Endometrium (tissue), 2 donors: ENCODE data around the gene SMIM43.
"Not testable (repeated sequence)": the region's sequence is repeated elsewhere in the genome, so short reads cannot be mapped to it uniquely, and the experiment has no call there.

Source experiments
- FAIRE-seq: peaks from 2 replicates; lab custom pipeline; 2012; peaks lifted over from hg19 to GRCh38; lab: Jason Lieb, UNC
- donor health status: control.
- donor health status: control.

Gene SMIM43

DNA sequence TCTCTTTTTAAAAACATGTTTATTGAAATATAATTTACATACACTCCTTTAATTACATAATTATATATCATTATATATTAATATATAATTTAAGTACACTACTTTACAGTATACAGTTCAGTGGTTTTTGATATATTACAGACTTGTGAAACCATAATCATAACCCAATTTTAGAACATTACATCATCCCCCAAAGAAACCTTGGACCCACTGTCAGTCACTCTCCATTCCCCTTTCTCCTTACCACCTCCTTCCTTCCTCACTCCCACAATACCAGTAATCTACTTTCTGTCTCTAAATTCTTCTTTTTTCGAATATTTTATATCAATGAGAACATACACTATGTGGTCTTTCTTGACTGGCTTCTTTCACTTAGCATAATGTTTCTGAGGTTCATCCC, 18.2 kb upstream of the SMIM43 start:
- no peak for FAIRE-seq

DNA sequence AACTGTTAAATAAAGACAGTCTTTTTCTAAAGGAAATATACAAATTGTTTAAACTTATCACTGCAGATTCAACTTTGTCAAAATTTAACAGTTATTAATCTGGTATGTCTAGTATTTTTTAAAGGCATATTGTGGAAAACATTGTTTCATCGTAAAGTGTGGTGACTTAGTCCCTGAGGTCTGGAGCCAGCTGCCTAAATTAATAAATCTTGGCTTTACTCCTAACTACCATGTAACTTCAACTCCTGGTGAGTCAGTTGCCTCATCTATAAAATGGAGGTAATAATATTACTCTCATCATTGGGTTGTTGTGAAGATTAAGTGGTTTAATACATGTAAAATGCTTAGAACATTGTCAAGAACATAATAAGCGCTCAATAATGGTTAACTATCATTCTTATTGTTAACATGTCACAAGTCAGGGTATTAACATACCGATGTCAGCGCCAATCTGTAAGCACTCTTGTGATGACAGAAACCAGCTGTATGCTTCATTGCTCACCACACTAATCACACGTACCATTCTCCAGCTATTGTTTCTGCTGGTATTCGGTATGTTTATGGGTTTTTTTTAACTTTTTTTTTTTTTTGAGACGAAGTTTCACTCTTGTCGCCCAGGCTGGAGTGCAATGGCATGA, 14.1 kb upstream of the SMIM43 start:
- FAIRE-seq, result no peak

DNA sequence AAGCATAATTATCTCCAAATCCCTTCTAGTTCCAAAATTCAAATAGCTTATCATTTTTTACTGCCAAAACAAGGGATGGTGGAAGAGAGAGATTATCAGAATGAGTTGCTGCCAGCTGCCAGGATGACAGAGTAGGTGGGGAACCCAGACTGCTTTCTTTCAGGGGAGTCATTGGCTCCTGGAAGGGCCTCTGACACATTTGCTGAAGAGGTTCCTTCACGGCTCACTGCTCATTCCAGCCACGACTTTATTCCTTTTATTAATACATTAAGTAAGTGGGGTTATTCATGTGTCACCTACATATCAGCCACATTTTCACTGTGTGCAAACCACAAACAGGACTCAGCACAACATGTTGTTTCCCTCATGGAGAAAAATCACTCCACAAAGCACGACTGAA, 12.7 kb upstream of the SMIM43 start:
- no peak for FAIRE-seq

DNA sequence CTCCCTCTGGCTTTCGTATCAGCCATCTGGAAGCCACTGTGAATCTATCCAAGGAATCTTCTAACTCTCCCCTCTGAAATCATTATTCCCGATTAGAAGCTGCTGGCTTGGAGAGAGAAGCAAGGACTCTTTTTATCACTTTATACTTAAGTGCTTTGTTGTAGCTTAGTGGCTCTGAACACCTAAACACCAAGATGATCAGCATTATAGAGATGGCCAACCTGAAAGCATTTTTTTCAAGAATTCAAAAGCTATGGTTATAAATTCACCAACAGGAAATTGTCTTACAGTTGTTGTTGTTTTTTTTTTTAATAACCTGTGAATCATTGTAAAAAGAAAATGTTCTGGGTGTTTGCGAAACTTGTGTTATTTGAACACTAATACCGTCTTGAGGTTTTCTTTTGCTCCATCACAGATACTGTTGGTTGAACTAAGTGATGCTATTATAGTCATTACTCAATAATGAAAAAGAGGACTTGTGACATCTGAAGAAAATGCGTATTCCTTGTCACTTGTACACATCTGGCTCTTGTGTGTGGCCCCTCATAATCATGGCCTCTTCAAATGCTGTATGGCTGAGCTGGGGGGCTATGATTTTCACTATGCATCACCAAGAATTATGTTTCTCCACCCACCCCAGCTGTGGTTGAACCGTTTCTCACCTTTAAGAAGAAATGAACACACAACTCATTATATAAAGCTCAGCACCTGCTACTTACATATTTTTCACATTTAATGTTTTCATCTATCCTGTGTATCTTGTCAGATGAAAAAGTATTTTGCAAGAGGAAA, 11.8 kb upstream of the SMIM43 start:
- no peak for FAIRE-seq

DNA sequence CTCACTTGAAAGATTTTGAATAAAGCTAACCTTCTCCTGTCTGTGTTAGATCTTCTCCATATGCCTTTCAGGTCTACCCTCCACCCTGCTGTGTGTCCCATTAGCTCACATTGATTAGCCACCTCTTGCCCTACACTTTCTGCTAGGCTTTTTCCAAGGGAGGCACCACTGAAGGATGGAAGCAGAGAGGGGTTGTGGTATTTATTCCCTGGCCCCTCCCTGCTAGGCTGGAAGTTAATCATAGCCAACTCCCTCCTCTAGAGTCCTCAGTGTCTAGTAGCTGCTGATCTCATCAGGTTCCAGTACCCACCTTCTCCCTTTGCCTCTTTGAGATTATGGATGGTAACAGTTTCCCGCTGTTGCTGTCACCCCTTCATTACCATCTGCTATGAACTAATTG, 8.9 kb upstream of the SMIM43 start:
- FAIRE-seq, result no peak

DNA sequence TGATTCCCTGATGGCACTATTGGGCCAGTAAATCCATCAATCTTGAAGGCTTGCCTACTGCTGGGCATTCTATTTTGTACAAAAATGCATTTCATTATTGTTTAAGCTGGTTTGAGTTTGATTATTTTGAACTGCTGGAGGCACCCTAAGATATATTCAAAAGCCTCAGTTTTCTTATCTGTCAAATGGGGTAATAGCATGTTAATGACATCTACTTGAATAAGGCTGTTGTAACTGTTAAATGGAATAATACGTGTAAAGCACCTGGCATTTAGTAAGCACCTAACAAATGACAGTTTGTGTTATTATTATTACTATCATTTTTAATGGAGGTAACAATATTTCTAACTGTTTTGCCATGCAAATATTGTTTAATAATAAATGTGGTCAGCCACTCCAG, 6.9 kb upstream of the SMIM43 start:
- FAIRE-seq, result no peak

DNA sequence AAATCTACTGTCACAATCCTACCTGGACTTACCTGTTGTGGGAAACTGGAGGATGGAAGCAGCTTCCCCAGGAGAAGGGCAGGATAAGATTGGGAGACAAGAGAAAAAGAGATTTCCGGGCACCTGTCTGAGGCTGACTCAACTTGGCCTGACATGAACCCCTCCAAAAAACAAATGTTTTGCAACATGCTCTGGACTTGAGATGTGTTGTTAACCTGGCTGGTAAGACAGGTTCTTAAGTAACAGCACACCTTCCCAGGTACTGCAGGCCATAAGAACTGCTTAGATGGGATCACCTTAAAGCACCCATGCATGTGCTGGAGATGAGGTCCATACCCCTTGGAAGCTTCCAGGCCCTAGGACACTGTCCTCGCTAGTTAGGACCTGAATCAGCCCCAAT, 4.4 kb upstream of the SMIM43 start:
- FAIRE-seq, result no peak

DNA sequence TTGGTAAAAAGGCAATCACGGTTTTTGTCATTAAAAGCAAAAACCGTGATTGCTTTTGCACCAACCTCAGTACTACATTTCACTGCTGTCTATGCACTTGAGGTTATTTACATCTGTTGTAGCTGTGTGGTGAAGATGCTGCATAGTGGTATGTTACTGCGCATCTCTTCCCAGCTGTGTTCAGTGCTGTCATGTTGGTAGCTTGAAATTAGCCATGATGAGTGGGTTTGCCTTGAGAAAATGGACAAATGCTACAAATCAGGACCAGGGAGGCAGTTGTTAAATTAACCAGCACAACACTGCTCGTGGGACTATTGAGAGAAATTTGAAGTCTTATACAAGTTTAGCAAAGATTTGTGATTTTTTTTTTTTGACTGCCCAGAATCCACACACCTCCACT, 2.2 kb upstream of the SMIM43 start:
- no peak for FAIRE-seq

DNA sequence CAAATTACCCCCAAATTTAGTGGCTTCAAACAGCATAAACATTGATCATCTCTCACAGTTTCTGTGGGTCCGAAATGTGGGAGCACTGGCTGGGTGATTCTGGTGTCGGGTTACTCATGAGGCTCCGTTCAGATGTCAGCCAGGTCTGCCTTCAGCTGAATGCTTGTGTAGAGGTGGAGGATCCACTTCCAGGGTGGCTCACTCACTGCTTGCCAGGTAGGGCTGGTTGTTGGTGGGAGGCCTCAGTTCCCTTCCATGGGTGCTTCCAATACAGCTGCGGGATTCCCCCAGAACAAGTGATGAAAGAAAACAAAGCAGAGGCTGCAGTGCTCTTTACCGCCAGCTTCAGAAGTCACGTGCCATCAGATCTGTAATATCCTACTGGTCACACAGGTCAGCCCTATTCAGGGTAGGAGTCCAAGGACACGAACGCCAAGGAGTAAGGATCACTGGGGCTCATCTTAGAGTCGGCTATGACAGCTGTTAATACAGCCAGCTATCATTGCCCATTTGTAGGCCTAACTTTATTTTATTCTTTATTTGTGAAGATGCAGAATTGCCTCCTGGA, 1.1 kb upstream of the SMIM43 start:
- no peak for FAIRE-seq

DNA sequence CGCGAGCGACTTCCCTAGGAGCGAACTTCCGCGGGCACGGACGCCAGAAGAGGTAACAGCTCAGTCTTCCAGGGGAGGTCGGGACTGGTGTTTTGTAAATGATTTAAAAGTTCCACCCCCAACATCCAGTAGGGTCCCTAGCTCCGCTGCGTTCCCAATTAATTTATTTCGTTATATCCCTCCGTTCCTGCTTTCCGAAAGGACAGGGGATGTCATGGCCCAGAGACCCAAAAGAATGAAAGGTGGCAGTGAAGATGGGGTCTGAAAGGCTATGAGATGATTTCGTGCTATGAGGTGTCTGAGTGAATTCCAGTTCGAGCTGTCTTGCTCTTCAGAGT, 373 bp upstream of the SMIM43 start:
- FAIRE-seq, result no peak

DNA sequence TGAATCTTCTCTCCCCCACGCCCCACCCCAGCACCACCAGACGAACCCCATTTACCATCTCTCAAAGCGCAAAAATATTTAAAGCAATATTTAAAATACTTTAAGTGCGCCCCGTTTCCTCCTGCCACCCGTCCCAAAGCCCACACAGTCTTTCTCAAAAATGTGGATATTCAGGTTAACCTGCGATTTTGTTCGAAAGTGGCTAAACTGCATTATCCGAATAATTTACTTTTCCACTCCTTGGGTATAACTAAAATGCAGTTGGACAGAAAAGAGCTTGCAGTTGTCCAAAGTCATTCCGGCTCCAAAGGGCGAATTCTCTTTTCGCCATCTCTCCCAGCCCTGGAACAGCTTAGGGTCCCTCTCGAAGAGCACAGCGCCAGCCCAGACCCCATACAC, 662 bp downstream of the SMIM43 start:
- FAIRE-seq, result no peak

DNA sequence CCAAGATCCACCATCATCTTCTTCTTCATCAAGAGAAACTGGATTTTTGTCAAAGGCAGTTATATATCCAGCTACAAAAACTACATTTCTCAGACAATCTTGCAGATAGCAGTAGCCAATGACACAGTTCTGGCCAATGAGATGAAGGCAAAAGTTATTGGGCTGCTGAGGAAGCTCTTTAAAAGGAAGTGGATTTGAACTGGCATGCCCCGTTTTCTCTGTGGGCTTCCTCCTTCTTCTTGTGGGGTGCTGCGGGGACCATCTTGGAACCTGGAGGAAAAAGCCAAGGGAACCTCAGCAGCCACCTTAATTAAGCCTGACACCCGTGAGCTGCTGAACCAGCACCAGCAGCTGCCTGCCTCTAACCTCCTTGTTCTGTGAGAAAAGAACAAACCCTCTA, 4.8 kb downstream of the SMIM43 start:
- FAIRE-seq, result no peak

DNA sequence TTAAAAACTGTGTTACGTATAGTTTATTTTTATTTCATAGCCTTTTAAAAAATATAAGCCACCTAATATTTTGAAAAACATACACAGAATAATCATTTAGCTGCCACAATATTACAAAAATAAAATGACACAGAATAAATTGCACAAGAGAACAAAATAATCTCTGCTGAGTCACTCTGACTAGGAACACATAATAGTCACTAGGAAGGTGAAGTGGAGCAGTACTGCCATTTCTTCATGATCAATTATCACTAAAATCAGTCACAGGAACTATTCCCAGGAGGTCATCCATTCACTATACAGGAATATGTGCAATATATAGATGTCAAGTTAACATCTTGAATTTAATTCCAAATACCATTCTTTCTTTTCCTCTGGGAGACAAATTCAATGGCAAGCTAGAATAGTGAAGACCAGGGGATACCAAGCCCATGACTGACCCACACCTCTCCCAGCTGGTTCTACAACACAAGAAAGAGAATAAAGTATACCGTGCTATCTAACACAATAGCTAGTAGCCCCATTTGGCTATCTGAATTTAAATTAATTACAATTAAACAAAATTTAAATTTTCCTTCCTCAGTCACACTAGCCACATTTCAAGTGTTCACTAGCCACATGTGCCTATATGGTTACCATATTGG, 5.9 kb downstream of the SMIM43 start:
- FAIRE-seq, result no peak

DNA sequence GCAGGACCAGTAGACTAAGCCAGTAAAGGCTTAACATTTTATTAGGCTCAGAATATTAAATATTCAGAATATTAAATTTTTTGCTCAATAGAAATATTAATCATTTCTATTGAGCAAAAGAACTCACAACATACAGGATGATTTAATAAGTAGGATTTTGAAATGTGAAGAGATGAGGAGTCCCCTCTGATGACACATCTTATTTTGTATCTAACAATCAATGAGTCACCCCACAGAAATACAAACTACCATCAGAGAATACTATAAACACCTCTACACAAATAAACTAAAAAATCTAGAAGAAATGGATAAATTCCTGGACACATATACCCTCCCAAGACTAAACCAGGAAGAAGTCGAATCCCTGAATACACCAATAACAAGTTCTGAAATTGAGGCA, 12.8 kb downstream of the SMIM43 start:
- not testable (repeated sequence) for FAIRE-seq

DNA sequence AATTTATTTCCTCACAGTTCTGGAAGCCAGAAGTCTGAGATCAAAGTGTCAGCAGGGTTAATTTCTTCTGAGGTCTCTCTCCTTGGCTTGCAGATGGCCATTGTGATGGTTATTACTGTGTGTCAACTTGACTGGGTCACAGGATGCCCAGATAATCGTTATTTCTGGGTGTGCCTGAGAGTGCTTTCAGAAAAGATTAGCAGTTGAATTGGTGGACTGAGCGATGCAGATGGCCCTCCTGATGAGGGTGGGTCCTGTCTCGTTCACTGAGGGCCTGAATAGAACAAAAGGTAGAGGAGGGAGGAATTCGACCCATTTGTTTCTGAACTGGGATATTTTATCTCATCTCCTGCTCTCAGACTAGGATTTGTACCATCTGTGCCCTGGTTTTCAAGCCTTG, 15.7 kb downstream of the SMIM43 start:
- no peak for FAIRE-seq

DNA sequence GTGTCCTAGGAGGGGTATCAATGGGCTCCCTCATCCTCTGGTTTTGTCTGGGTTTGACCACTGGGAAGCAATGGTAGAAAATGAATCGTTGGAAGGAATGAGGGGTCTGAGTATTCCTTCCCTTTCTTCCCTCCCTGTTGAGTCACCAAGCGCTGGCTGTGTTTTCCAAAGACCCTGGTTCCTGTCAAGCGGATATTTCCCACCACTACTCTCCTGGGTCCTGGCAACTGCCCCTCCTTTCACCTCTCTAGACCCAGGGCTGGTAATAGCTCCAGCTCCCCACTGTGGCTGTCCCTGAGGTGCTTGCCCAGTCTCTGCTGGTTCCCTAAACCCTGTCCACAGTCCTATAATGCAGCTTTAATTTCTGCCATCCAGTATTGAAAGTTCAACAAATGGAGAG, 22.2 kb downstream of the SMIM43 start:
- no peak for FAIRE-seq

DNA sequence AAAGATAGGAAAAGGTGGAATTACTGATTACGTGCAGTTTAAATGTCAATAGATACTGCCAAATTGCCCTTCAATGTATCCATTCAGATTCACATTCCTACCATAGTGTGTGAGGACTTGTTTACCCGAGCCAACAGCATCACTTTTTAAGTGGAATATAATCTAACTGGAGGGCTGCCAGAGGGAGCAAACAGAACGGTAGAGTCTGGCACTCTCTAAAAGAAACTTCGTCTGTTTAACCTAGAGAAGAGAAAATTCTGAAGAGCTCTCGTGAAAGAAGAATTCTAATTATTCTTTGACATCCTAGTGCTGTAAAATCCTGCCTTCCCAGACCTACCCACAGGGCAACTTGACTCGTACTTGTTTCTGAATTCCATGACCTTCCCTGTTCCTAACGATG, 23.2 kb downstream of the SMIM43 start:
- no peak for FAIRE-seq

DNA sequence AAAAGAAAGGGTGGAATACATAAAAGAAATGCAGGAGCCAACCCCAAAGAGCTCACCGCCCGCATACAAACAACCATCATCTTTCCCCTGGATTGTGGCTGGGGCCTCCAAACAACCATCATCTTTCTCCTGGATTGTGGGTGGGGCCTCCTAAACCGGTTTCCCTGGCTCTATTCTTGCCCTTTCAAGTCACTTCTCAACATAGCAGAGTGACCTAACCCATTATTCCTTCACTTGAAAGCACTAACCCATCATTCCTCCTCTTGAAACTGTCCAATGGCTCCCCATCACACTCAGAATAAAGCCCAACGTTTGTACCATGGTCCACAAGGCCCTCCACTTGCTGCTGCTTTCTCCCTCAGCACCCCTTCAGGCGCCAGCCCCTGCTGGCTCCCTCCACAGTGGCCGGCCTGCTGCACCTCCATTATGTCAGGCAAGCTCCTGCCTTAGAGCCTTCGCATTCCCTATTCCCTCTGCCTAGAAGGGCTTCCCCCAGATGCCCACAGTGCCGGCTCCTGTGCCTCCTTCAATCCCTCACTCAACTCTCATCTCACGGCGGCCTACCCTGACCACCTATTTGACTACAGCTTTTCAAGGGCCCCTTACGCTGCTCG, 24.1 kb downstream of the SMIM43 start:
- FAIRE-seq, result no peak

DNA sequence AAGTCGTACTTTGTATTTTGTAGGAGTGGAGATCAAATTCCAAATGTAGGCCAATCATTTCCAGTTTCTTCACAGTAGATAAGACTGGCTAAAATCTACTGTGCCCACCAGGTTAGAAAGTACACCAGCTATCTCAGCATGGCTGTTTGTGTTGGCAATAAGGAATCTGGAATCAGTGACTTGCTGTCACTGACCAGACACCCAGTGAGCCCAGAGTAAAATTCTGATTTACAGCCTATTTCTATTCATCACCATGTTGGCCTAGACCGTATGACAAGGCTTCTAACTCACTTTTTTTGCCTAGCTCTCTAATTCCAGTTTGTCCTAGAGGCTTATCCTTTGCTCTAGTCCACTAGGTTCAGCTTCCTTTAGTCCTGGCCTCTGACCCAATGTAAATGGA, 25.4 kb downstream of the SMIM43 start:
- no peak for FAIRE-seq

DNA sequence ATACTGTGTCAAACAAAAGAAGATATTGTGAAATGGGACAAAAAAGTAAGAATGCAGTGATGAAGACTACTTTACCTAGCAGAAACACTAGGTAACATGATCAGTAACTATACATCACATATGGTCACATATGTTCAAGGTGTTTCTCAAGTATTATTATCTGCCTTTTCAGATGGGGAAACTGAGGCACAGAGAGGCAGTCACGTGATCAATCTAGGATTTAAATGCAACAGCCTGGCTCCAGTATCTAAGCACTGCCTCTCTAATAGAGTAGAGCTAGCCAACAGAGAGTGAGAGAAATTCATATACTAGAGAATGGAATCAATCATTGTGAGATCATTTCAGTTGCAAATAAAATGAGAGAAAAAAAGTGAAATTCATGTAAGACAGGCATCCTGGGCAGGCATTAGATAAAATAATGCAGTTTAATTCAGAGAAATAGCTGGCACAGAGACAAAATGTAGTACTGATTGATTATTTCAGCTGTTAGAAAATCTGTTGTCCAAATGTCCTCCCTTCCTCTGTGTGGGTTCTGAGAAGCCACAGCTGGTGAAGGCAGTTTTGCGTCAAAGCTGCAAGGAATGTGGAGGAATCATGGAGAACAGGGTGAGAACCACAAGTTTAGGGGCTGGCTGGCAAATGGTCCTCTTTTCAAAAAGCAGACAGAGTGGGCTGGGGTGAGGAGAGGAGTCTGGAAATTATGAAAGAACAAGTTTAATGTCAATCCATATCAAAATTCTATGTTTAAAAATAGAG, 26.0 kb downstream of the SMIM43 start:
- no peak for FAIRE-seq

DNA sequence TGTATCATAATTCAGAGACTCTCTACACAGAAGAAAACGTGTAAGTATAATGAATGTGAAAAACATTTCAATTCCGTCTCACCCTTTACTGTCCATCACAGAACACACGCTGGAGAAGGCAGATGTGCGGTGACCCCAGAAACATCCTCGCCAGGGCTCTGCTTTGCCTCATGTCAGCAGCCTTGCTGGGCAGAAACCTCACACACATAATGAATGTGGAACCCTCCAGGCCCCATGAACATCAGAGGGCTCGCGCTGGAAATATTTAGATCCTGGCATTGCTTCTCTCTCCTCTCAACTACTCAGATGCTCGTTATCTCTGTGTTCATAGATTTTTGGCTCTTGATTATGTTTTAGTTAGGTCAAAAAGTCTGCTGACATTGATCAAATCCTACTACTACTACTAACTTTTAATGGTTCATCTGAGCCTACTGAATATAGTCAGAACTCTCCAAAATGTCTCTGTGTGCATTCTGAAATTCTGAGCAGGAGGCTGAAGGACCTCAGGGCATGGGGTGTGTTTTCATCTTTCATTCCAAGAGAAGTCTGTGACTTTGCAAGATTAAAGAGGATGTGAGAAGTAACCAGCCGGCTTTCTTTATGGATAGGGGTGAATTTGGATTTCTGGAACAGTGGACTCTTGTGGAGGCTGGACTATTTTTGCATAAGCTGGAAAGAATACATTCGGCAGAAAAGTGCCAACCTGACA, 27.0 kb downstream of the SMIM43 start:
- no peak for FAIRE-seq
